Panc1 (cell line): Measurements from ENCODE around the gene TGFBI. TPM values are rescaled to one million over a fixed set of nuclear protein-coding genes. Genes with fewer than 3 reads are reported as not detected.

Experiments
- ATAC-seq: fragments of 200-7000 bp; cut with Tn5 transposase; 2 replicates; pipeline ENCODE4 v1.9.1; 2020; ENCODE audit warnings: mild to moderate bottlenecking, moderate library complexity
- BruUV-seq: library from RNA; stranded (reverse); fragments of 400-500 nt; replicated peaks from 2 replicates; lab custom pipeline; 2021; lab: Mats Ljungman, UMichigan
- CTCF ChIA-PET: fragments of 300-600 bp; sonication (Branson Sonifier 250); formaldehyde crosslinking; loops from one replicate; lab custom pipeline; 2022; ENCODE audit warnings: antibody characterized with exemption; lab: Charles Lee
- POLR2A ChIA-PET: fragments of 300-600 bp; sonication (Branson Sonifier 250); formaldehyde crosslinking; loops from one replicate; lab custom pipeline; 2022; ENCODE audit warnings: antibody characterized with exemption; lab: Charles Lee
- DNase-seq: peaks from one replicate; pipeline ENCODE4 v3.0.0-alpha.2; 2010; ENCODE audit warnings: low read depth, low spot score
- H3K27ac ChIP-seq: 2 replicates; pipeline ENCODE4 v1.5.1; 2011; ENCODE audit warnings: mild to moderate bottlenecking, low read length, inconsistent platforms
- H3K27me3 ChIP-seq: fragments of 200-500 bp; sonication (Bioruptor generic); 2 replicates; pipeline ENCODE4 v1.6.0; 2014; ENCODE audit warnings: low read length, inconsistent platforms; ENCODE audit not compliant: control insufficient read depth, insufficient read depth
- H3K36me3 ChIP-seq: fragments of 200-500 bp; sonication (Bioruptor generic); 2 replicates; pipeline ENCODE4 v1.5.1; 2014; ENCODE audit warnings: inconsistent platforms, mild to moderate bottlenecking, low read length, moderate library complexity; ENCODE audit not compliant: control insufficient read depth, insufficient read depth
- H3K4me1 ChIP-seq: 2 replicates; pipeline ENCODE4 v1.5.1; 2011; ENCODE audit warnings: inconsistent platforms, mild to moderate bottlenecking, low read length, moderate library complexity; ENCODE audit not compliant: control insufficient read depth, insufficient read depth
- H3K4me3 ChIP-seq, 2 experiments: 2 replicates each; pipeline ENCODE4 v1.5.1; 2011 to 2012; ENCODE audit warnings: low read depth in 2 of 2, low read length in 2 of 2, mild to moderate bottlenecking in 2 of 2, inconsistent platforms in 1 of 2, moderate library complexity in 1 of 2
- H3K9me3 ChIP-seq: fragments of 200-500 bp; sonication (Bioruptor generic); 2 replicates; pipeline ENCODE4 v1.5.1; 2014; ENCODE audit warnings: low read depth, mild to moderate bottlenecking, inconsistent platforms, low read length, moderate library complexity; ENCODE audit not compliant: control insufficient read depth, insufficient read depth
- POLR2AphosphoS5 ChIP-seq: IDR thresholded peaks from 2 replicates; pipeline ENCODE4 v1.6.1; 2012; ENCODE audit warnings: mild to moderate bottlenecking, low read depth, low read length, moderate library complexity
- SIN3A ChIP-seq: IDR thresholded peaks from 2 replicates; pipeline ENCODE4 v1.6.1; 2012; ENCODE audit warnings: low read depth, mild to moderate bottlenecking, low read length, moderate library complexity, borderline replicate concordance; ENCODE audit not compliant: insufficient read depth
- TCF7L2 ChIP-seq: IDR thresholded peaks from 2 replicates; pipeline ENCODE4 v1.6.1; 2011; ENCODE audit warnings: mild to moderate bottlenecking, low read depth, low read length, inconsistent platforms
- in situ Hi-C: cut with HindIII; loops from 2 replicates; pipeline ENCODE4 v1.10.0; 2016; ENCODE audit warnings: low sequenced_read_pairs, low pct_unique_long_range_greater_than_20kb
- intact Hi-C: fragments of 100-400 bp; cut with micrococcal nuclease; formaldehyde crosslinking; loops from one replicate; pipeline ENCODE4 v1.10.0; 2022; ENCODE audit not compliant: unreplicated experiment
- total RNA-seq: library from RNA; stranded (reverse); gene quantifications from one replicate; pipeline ENCODE4 v1.2.1, GENCODE V29; 2021; ENCODE audit not compliant: unreplicated experiment
- TF ChIP-seq, protein P1 (sequence below): fragments of 450-650 bp; IDR thresholded peaks from 2 replicates; pipeline ENCODE4 v1.5.1; 2017; ENCODE audit warnings: mild to moderate bottlenecking
- TF ChIP-seq, protein P2 (sequence below), 2 experiments: IDR thresholded peaks; 2 replicates each; pipeline ENCODE4 v1.6.1; 2011 to 2012; ENCODE audit warnings: low read depth in 2 of 2, control low read depth in 1 of 2, low read length in 1 of 2, mild to moderate bottlenecking in 1 of 2, moderate library complexity in 1 of 2; ENCODE audit not compliant: insufficient read depth in 1 of 2

Gene TGFBI
- total RNA-seq, 1 experiment from 2014 or later: 314 TPM

DNA sequence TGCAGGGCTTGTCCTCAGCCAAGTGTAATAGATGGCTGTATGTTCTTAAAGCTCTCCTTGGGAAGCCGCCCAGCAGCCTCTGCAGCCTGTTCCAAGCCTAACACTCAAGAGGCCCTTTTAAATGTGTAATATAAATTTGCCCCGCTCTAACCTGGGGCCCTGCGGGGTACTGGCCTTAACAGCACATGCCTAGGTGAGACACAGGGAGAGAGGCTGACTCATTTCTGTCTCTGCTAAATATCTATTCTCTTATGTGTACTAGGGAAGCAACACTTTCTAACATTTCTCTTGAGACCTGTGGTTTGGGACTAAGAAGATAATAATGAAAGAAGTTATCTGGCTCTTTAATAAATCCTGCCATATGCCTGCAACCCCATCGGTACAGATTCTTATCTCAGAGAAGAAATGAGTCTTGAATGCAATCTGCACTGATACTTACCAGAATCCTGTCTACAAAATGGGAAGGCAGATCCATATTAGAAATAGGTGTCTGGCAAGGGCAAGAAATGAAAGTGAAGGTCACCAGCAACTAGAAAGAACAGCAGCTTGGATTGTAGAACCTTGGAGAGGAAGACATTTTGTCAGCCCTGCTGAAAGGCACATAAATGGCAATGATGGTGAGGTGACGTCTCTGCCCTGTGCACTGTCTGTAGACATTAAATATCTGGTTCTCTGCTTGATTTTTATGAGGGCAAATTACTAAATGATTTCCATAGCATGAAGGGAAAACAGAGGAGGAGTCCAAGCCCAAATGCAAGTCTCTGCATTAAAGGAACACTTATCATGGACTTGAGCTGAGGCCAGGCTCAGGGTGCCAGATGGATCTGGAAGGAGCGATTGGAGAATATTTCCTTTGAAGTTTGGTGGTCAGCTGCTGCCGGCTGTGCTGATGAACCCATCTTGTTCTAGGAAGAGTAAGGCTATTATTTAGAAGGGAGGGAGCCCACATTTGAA, 14.5 kb upstream of the TGFBI start:
- Histone ChIP-seq H3K4me3 (no peak overlapping the region), H3K4me1 (no peaks in the 10 kb centered on the region), H3K9me3 (no peaks in the 10 kb centered on the region), H3K27ac (no peak overlapping the region), H3K36me3 (no peaks in the 10 kb centered on the region), H3K27me3 (no peaks in the 10 kb centered on the region)
- peak; percentile 57; the same call in 1 of the 2 replicates for ATAC-seq
- DNase-seq: no peak
- in situ Hi-C loops: no loop called here
- ChIA-PET CTCF (no interaction called here), POLR2A (interaction anchor here (0.6 kb wide), 1 partner anchor 696 kb away, joined by 3 read pairs; no protein-coding TSS in a partner anchor)
- TF ChIP-seq TCF7L2: no peak
- TF ChIP-seq, protein P1, sequence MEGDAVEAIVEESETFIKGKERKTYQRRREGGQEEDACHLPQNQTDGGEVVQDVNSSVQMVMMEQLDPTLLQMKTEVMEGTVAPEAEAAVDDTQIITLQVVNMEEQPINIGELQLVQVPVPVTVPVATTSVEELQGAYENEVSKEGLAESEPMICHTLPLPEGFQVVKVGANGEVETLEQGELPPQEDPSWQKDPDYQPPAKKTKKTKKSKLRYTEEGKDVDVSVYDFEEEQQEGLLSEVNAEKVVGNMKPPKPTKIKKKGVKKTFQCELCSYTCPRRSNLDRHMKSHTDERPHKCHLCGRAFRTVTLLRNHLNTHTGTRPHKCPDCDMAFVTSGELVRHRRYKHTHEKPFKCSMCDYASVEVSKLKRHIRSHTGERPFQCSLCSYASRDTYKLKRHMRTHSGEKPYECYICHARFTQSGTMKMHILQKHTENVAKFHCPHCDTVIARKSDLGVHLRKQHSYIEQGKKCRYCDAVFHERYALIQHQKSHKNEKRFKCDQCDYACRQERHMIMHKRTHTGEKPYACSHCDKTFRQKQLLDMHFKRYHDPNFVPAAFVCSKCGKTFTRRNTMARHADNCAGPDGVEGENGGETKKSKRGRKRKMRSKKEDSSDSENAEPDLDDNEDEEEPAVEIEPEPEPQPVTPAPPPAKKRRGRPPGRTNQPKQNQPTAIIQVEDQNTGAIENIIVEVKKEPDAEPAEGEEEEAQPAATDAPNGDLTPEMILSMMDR: no peak
- no peak for TF ChIP-seq SIN3A
- TF ChIP-seq POLR2AphosphoS5: no peak
- TF ChIP-seq, protein P2, sequence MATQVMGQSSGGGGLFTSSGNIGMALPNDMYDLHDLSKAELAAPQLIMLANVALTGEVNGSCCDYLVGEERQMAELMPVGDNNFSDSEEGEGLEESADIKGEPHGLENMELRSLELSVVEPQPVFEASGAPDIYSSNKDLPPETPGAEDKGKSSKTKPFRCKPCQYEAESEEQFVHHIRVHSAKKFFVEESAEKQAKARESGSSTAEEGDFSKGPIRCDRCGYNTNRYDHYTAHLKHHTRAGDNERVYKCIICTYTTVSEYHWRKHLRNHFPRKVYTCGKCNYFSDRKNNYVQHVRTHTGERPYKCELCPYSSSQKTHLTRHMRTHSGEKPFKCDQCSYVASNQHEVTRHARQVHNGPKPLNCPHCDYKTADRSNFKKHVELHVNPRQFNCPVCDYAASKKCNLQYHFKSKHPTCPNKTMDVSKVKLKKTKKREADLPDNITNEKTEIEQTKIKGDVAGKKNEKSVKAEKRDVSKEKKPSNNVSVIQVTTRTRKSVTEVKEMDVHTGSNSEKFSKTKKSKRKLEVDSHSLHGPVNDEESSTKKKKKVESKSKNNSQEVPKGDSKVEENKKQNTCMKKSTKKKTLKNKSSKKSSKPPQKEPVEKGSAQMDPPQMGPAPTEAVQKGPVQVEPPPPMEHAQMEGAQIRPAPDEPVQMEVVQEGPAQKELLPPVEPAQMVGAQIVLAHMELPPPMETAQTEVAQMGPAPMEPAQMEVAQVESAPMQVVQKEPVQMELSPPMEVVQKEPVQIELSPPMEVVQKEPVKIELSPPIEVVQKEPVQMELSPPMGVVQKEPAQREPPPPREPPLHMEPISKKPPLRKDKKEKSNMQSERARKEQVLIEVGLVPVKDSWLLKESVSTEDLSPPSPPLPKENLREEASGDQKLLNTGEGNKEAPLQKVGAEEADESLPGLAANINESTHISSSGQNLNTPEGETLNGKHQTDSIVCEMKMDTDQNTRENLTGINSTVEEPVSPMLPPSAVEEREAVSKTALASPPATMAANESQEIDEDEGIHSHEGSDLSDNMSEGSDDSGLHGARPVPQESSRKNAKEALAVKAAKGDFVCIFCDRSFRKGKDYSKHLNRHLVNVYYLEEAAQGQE (IDR thresholded peaks at IDR 0.05; ENCODE audit: insufficient read depth in 1 of 2, low read depth in 2 of 2, low read length in 1 of 2): no peak
- intact Hi-C loops: no loop called here
- no TSS peak for BruUV-seq

DNA sequence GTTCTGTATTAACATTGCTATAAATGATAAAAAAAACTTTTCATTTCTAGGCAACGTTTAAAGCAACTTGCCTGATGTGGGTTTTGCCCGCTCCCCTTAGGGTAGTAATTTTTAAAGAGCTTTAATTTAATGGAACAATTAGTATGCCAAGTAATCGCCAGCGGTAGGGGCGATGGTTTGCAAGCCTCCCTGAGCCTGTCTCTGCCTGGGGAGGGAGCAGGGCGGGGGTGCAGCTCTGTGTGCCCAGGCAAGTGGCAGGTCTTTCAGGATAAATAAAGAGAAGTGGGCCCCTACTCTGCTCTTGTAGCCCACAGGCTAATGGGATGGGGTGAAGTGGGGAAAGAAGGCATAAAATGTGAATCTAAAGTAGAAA, 13.8 kb upstream of the TGFBI start:
- H3K9me3 ChIP-seq: no peaks in the 10 kb centered on the region
- H3K27me3 ChIP-seq: no peaks in the 10 kb centered on the region
- TF ChIP-seq, protein P1: no peak
- no peak for TF ChIP-seq POLR2AphosphoS5
- TF ChIP-seq, protein P2 (IDR thresholded peaks at IDR 0.05; ENCODE audit: insufficient read depth in 1 of 2, low read depth in 2 of 2, low read length in 1 of 2): no peak
- no peak for TF ChIP-seq TCF7L2
- TF ChIP-seq SIN3A: no peak
- H3K4me1 ChIP-seq: no peaks in the 10 kb centered on the region; the same call in 1 of the 2 replicates
- intact Hi-C loops (no loop called here), in situ Hi-C loops (no loop called here)
- no peak overlapping the region for H3K4me3 ChIP-seq
- ChIA-PET CTCF (no interaction called here), POLR2A (no interaction called here)
- ATAC-seq: no peak
- DNase-seq: no peak
- no peaks in the 10 kb centered on the region for H3K36me3 ChIP-seq
- no TSS peak for BruUV-seq
- H3K27ac ChIP-seq: no peak overlapping the region
